ENCODE results near the gene ITPR2.
"Not testable (repeated sequence)": the region's sequence is repeated elsewhere in the genome, so short reads cannot be mapped to it uniquely, and the experiment has no call there.

Gene ITPR2

GRCh38 chr12:26327975-26328644 is 504.9 kb downstream of the ITPR2 start:
- DNase-seq: no peak

- no peak for DNase-seq
Measured at GRCh38 chr12:26323673-26324072, 509.3 kb downstream of the ITPR2 start.

DNA sequence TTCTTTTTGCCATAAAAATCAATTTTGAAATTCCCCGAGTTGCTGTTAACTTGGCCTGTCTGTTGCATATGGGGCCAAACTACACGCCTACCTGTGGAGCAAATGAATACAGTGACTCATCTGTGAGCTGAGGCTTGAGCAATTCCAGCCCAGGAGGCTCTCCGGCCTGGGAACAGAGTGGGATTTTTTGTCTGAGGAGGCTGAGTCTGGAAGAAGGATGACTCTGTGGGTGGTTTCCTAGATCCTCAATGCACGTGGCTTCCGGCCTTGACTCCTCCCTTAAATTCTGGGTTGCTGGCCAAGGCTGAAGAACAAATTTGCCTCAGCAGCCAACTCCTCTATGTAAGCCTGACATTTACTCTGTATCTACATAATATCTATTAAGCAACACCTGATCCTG is 513.5 kb downstream of the ITPR2 start:
- no peak for DNase-seq

- DNase-seq: no peak
Measured at GRCh38 chr12:26318661-26319068, 514.3 kb downstream of the ITPR2 start.

DNA sequence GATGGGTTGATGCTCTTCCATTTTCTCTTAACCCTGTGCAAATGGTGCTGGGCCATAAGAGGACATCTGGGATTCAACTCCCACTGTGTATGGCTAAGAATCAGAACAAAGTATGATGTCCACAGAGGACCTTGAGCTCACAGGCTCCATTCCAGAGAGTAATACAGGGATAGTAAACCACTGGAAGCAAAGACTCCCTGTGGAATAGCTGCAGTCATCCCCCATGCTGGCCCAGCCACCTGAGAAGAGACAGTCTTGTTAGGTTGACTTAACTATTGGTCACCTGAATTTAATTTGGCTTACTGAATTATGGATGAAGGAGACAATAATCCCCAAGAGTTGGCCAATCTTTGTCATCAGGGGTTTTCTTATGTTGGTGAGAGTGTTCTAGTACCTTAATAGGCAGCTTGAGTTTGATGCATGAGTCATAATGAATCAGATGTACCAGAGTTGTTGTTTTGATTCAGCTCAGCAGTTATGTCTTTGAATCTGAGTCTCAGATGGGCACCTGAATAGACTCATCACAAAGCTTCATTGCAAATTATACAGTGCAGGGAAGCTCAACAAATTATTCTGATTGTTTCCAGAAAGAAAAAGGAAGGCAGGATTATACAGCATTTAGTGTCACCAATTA is 514.9 kb downstream of the ITPR2 start:
- no peak for DNase-seq

GRCh38 chr12:26314103-26314502 is 518.9 kb downstream of the ITPR2 start:
- not testable (repeated sequence) for DNase-seq

GRCh38 chr12:26310489-26310888 is 522.5 kb downstream of the ITPR2 start:
- not testable (repeated sequence) for DNase-seq

DNA sequence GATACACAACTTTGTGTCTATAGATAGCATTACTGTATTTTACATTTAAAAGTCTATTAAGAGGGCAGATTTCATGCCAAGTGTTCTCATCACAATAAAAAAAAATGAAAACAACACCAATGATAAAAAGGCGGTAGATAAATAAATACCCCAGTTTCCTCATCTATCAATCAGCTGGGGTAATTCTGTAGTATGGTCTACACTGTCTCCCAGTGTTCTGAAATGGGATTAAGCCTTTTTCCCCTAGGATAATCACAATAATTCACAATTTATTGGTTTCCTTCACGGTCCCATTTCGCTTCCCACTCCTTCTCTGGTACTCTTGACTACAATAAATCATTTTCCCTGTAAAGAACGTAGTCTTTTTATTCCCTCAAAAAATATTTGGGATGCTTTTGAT is 523.4 kb downstream of the ITPR2 start:
- no peak for DNase-seq

- DNase-seq: no peak
Measured at GRCh38 chr12:26304273-26304672, 528.7 kb downstream of the ITPR2 start.

DNA sequence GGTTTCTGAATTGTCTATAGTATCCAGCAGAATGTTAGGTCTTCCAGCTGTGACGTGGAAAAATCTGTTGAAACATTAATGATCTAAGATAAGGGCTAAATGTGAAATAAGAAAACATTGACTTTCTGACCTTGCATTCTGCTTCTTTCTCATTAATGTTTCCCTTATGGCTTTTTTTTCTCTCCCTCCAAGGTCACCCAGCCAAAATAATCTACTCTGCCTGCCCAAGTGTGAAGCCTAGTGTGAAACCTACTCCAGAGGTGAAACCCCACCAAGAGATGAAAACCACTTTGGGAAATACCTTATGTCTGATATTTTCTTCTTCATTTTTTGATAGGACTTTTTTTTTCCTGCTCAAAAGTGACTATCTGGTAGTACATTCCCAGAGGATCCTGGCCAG is 529.6 kb downstream of the ITPR2 start:
- DNase-seq: no peak

- no peak for DNase-seq
Measured at GRCh38 chr12:26302776-26303175, 530.2 kb downstream of the ITPR2 start.

- no peak for DNase-seq
Measured at GRCh38 chr12:26299751-26300150, 533.2 kb downstream of the ITPR2 start.

GRCh38 chr12:26298785-26299621 is 534.0 kb downstream of the ITPR2 start:
- no peak for DNase-seq

- no peak for DNase-seq
Measured at GRCh38 chr12:26297396-26298070, 535.5 kb downstream of the ITPR2 start.

DNA sequence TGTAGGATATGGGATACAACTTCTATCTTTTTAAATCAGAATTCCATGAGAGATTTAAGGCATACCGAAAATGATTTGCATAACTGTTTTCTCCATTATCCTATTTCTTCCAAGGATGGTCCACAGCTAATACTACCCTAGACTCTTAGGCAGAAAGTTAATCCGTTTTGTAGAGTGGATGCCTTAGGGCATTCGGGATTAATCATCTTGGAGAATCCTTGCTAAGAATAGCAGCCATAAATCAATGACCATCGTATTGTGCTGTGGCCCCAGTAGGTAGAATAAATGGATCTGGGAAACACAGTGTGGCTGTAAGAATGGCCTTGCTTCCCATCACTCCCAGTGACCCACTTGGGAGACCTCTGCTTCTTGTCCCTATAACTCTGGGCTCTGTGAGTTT is 538.0 kb downstream of the ITPR2 start:
- DNase-seq: no peak

GRCh38 chr12:26293612-26294011 is 539.4 kb downstream of the ITPR2 start:
- no peak for DNase-seq

DNA sequence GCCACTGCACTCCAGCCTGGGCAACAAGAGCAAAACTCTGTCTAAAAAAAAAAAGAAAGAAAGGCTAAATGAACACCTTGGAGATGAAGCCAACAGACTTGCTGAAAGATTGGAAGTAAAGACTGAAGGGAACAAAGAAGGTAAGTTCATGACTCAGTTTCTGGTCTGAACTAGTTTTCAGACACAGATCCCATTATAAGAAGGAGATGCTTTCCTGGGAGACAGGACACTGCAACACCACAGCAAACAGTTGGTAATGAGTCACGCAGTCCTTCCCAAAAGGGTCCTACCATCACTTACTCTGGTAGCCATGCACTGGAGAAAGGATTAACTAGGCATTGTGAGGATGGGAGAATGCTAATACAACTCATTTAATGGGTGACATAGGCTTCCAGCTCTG is 540.4 kb downstream of the ITPR2 start:
- DNase-seq: no peak

GRCh38 chr12:26290565-26290964 is 542.4 kb downstream of the ITPR2 start:
- DNase-seq: no peak

GRCh38 chr12:26287671-26288381 is 545.2 kb downstream of the ITPR2 start:
- no peak for DNase-seq

Measured in NCI-H526 treated with DMSO at 0.1 percent for 48 hours (cell line).